IPS-18a (cell line): ENCODE measurements around the gene TSPAN5.

Experiments used
- H3K27ac ChIP-seq: one replicate; pipeline ENCODE4 v1.5.1; 2013; ENCODE audit warnings: low read length
- H3K27me3 ChIP-seq: one replicate; pipeline ENCODE4 v1.6.1; 2013; ENCODE audit warnings: mild to moderate bottlenecking, low read length; ENCODE audit not compliant: control insufficient read depth, insufficient read depth
- H3K36me3 ChIP-seq: one replicate; pipeline ENCODE4 v1.6.1; 2013; ENCODE audit warnings: low read depth, low read length; ENCODE audit not compliant: control insufficient read depth
- H3K4me1 ChIP-seq: one replicate; pipeline ENCODE4 v1.6.1; 2013; ENCODE audit warnings: low read depth, low read length; ENCODE audit not compliant: control insufficient read depth
- H3K4me3 ChIP-seq: one replicate; pipeline ENCODE4 v1.5.1; 2013; ENCODE audit warnings: low read length
- H3K9ac ChIP-seq: one replicate; pipeline ENCODE4 v1.6.1; 2013; ENCODE audit warnings: mild to moderate bottlenecking, low read length, moderate library complexity
- H3K9me3 ChIP-seq: one replicate; pipeline ENCODE4 v1.6.1; 2013; ENCODE audit warnings: low read depth, low read length; ENCODE audit not compliant: control insufficient read depth

TSPAN5 gene

GRCh38 chr4:98452091-98452490 is 206.3 kb downstream of the TSPAN5 start:
- H3K4me1 ChIP-seq: no peaks in the 10 kb centered on the region
- no peak overlapping the region for H3K4me3 ChIP-seq
- no peaks in the 10 kb centered on the region for H3K9me3 ChIP-seq
- H3K27me3 ChIP-seq: no peaks in the 10 kb centered on the region
- no peak overlapping the region for H3K27ac ChIP-seq
- no peaks in the 10 kb centered on the region for H3K36me3 ChIP-seq
- no peak overlapping the region for H3K9ac ChIP-seq

- Histone ChIP-seq H3K4me3 (no peak overlapping the region), H3K9me3 (no peaks in the 10 kb centered on the region), H3K36me3 (no peaks in the 10 kb centered on the region), H3K27ac (no peak overlapping the region), H3K4me1 (no peaks in the 10 kb centered on the region), H3K27me3 (no peaks in the 10 kb centered on the region), H3K9ac (no peak overlapping the region)
Measured at GRCh38 chr4:98448908-98449307, 209.5 kb downstream of the TSPAN5 start.

GRCh38 chr4:98447648-98448047 is 210.8 kb downstream of the TSPAN5 start:
- no peaks in the 10 kb centered on the region for H3K9me3 ChIP-seq
- H3K27me3 ChIP-seq: no peaks in the 10 kb centered on the region
- no peak overlapping the region for H3K9ac ChIP-seq
- no peak overlapping the region for H3K27ac ChIP-seq
- H3K4me1 ChIP-seq: no peaks in the 10 kb centered on the region
- no peaks in the 10 kb centered on the region for H3K36me3 ChIP-seq
- H3K4me3 ChIP-seq: no peak overlapping the region

GRCh38 chr4:98446499-98447375 is 211.7 kb downstream of the TSPAN5 start:
- no peak overlapping the region for H3K27ac ChIP-seq
- H3K9me3 ChIP-seq: no peaks in the 10 kb centered on the region
- H3K9ac ChIP-seq: no peak overlapping the region
- peaks cover 5% of the 10 kb centered on the region for H3K36me3 ChIP-seq
- H3K4me1 ChIP-seq: no peaks in the 10 kb centered on the region
- no peaks in the 10 kb centered on the region for H3K27me3 ChIP-seq
- H3K4me3 ChIP-seq: no peak overlapping the region

- H3K4me3 ChIP-seq: no peak overlapping the region
- no peaks in the 10 kb centered on the region for H3K4me1 ChIP-seq
- no peak overlapping the region for H3K27ac ChIP-seq
- H3K36me3 ChIP-seq: peaks cover 5% of the 10 kb centered on the region
- no peak overlapping the region for H3K9ac ChIP-seq
- no peaks in the 10 kb centered on the region for H3K9me3 ChIP-seq
- H3K27me3 ChIP-seq: no peaks in the 10 kb centered on the region
Measured at GRCh38 chr4:98444371-98444770, 214.0 kb downstream of the TSPAN5 start.

GRCh38 chr4:98434816-98435215 is 223.6 kb downstream of the TSPAN5 start:
- Histone ChIP-seq H3K27ac (no peak overlapping the region), H3K27me3 (no peaks in the 10 kb centered on the region)

GRCh38 chr4:98433691-98434090 is 224.7 kb downstream of the TSPAN5 start:
- Histone ChIP-seq H3K9ac (no peak overlapping the region), H3K27me3 (no peaks in the 10 kb centered on the region), H3K36me3 (peaks cover 3% of the 10 kb centered on the region), H3K4me3 (no peak overlapping the region), H3K4me1 (no peaks in the 10 kb centered on the region), H3K9me3 (no peaks in the 10 kb centered on the region), H3K27ac (no peak overlapping the region)

More at GRCh38 chr4:98434816-98435215, 223.6 kb downstream of the TSPAN5 start:
- no peak overlapping the region for H3K9ac ChIP-seq
- no peaks in the 10 kb centered on the region for H3K9me3 ChIP-seq
- H3K36me3 ChIP-seq: peaks cover 3% of the 10 kb centered on the region
- no peaks in the 10 kb centered on the region for H3K4me1 ChIP-seq
- no peak overlapping the region for H3K4me3 ChIP-seq

- Histone ChIP-seq H3K27ac (no peak overlapping the region), H3K4me3 (no peak overlapping the region), H3K9ac (no peak overlapping the region), H3K36me3 (peaks cover 3% of the 10 kb centered on the region), H3K4me1 (no peaks in the 10 kb centered on the region), H3K27me3 (no peaks in the 10 kb centered on the region), H3K9me3 (no peaks in the 10 kb centered on the region)
Measured at GRCh38 chr4:98430708-98431403, 227.6 kb downstream of the TSPAN5 start.

- H3K36me3 ChIP-seq: peaks cover 4% of the 10 kb centered on the region
- no peak overlapping the region for H3K9ac ChIP-seq
- H3K9me3 ChIP-seq: no peaks in the 10 kb centered on the region
- H3K27me3 ChIP-seq: no peaks in the 10 kb centered on the region
- H3K4me1 ChIP-seq: no peaks in the 10 kb centered on the region
- no peak overlapping the region for H3K4me3 ChIP-seq
- H3K27ac ChIP-seq: no peak overlapping the region
Measured at GRCh38 chr4:98423009-98423408, 235.4 kb downstream of the TSPAN5 start.

- no peak overlapping the region for H3K9ac ChIP-seq
- H3K4me1 ChIP-seq: no peaks in the 10 kb centered on the region
- H3K4me3 ChIP-seq: no peak overlapping the region
- H3K9me3 ChIP-seq: no peaks in the 10 kb centered on the region
- H3K36me3 ChIP-seq: peaks cover 4% of the 10 kb centered on the region
- no peak overlapping the region for H3K27ac ChIP-seq
- H3K27me3 ChIP-seq: no peaks in the 10 kb centered on the region
Measured at GRCh38 chr4:98421111-98421510, 237.3 kb downstream of the TSPAN5 start.
